DMS 273 treated with DMSO at 0.1 percent for 48 hours (cell line): ENCODE data around the gene CRTC2.
"Not testable (repeated sequence)": the region's sequence is repeated elsewhere in the genome, so short reads cannot be mapped to it uniquely, and the experiment has no call there.

Experiments
- DNase-seq: peaks from one replicate; lab custom pipeline; 2025; lab: John Stamatoyannopoulos, UW

Gene CRTC2

GRCh38 chr1:153929426-153929825 lies 29.0 kb downstream of the CRTC2 start:
- no peak for DNase-seq

DNA sequence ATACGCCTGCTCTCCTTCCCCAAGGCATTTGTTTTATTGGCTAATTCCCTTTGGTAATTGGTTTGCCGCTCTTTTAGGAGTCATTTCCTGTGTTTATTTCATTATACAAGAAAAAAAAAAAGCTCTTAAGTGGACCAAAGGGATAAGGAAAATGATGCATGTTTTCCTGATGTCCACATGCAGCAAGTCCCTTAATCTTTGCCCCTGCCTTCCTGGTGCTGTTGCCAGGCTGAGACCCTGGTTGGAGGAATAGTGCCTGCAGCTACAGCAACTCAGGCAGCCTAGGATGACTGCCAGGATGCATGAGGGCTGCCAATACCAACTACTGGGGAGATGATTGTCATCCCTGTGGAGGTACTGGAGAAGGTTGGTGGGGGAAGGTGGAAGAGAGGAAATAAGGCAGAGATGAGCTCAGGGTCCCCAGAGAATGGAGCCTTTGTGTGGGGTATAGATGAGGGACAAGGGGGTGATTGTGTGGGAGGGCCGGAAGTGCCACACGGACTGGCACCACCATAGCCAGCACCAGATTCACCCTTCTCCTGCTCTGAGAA lies 29.5 kb downstream of the CRTC2 start:
- DNase-seq, result no peak

GRCh38 chr1:153928245-153928644 lies 30.2 kb downstream of the CRTC2 start:
- DNase-seq, result no peak

GRCh38 chr1:153926405-153926804 lies 32.0 kb downstream of the CRTC2 start:
- no peak for DNase-seq

- DNase-seq, result peak; percentile 99
Measured at GRCh38 chr1:153922972-153923925, 35.2 kb downstream of the CRTC2 start, which contains the start of gene GATAD2B. Gene GATAD2B, minus strand, starts transcription at chr1:153922972. Its CDS starts 94,625 bp downstream, at chr1:153828347.

- DNase-seq, result no peak
Measured at GRCh38 chr1:153922076-153922971, 36.1 kb downstream of the CRTC2 start.

DNA sequence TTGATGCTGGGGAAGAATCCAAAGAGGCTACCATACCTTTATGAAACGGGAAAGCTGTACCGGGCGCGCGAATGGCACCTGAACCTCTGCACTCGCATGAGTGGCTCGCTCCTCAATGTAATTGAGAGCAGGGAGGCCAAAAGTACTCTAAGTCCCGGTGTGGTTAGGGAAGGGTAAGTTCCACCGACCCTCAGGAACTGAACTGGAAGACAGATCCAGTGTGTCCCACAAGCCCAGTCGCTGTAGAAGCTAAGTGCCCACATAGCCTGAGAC lies 36.7 kb downstream of the CRTC2 start:
- no peak for DNase-seq

- DNase-seq, result no peak
Measured at GRCh38 chr1:153921080-153921802, 37.2 kb downstream of the CRTC2 start.

GRCh38 chr1:153919876-153920852 lies 38.2 kb downstream of the CRTC2 start:
- DNase-seq, result peak; percentile 11

DNA sequence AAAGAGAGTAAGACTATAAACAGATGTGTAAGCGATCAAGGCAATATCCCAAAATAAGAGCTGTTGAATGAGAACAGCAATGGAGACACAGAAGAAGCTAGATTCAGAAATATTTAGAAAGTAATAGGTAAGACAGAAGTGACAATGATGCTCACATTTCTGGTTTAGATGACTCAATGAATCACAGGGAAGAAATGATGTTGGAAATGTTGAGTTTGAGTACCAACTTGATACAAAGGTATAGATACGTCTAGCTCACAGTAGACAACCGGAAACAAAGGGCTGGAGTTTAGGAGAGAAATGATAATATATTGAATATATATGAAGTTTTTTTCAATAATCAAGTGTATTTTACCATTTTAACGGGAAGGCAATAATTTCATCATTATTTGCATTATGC lies 42.1 kb downstream of the CRTC2 start:
- no peak for DNase-seq

GRCh38 chr1:153912349-153912748 lies 46.1 kb downstream of the CRTC2 start:
- DNase-seq, result no peak

- DNase-seq, result not testable (repeated sequence)
Measured at GRCh38 chr1:153910560-153910959, 47.9 kb downstream of the CRTC2 start.

- no peak for DNase-seq
Measured at GRCh38 chr1:153908071-153908470, 50.3 kb downstream of the CRTC2 start.

- no peak for DNase-seq
Measured at GRCh38 chr1:153907134-153907533, 51.3 kb downstream of the CRTC2 start.

GRCh38 chr1:153906396-153906795 lies 52.0 kb downstream of the CRTC2 start:
- no peak for DNase-seq

- not testable (repeated sequence) for DNase-seq
Measured at GRCh38 chr1:153905908-153906307, 52.5 kb downstream of the CRTC2 start.

DNA sequence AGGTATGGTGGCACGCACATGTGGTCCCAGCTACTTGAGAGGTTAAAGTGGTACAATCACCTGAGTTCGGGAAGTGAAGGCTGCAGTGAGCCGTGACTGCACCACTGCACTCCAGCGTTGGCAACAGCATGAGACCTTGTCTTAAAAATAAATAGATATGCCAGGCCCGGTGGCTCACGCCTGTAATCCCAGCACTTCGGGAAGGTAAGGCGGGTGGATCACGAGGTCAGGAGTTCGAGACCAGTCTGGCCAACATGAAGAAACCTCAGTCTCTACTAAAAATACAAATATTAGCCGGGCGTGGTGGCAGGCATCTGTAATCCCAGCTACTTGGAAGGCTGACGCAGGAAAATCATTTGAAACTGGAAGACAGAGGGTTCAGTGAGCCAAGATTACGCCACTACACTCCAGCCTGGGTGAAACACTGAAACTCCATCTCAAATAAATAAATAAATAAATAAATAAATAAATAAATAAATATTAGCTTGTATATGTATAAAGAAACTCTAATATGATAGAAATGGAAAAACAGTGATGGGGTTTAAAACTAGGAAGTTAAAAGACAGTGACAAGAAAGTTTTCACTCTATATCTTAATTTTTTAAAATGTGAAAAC lies 54.5 kb downstream of the CRTC2 start:
- no peak for DNase-seq

DNA sequence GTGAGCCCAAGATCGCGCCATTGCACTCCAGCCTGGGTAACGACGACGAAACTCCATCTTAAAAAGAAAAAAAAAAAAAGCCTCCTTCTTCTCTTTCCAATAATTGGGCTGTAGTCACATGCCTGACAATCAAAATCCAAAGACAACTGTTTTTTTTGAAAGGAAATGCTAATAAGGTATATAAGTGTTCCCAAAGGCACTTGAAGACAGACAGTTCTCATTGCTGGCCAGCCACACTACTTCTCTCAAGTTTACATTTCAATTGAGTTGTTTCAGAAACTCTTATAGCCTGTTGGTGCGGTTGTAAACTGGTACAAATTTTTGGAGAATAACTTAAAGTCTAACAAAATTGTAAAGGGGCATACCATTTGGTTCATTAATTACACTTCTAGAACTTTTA lies 58.9 kb downstream of the CRTC2 start:
- DNase-seq, result no peak
